Central memory CD8-positive, alpha-beta T cell (primary cell): ENCODE results near the gene PPP1R12B.
"Not testable (repeated sequence)": the region's sequence is repeated elsewhere in the genome, so short reads cannot be mapped to it uniquely, and the experiment has no call there.

Experiments
- ATAC-seq: fragments of 150-1000 bp; cut with Tn5 transposase; replicated peaks from 2 replicates; pipeline ENCODE4 v1.10.0; 2022; ENCODE audit warnings: mild to moderate bottlenecking, moderate FRiP score, moderate number of reproducible peaks; ENCODE audit not compliant: poor library complexity, severe bottlenecking; ENCODE audit errors: extremely low read depth
- DNase-seq, 2 donors: peaks; one replicate each; pipeline ENCODE4 v3.0.0; 2021; ENCODE audit warnings: low spot score in 2 of 2
- H3K27ac Mint-ChIP-seq: one replicate; pipeline ENCODE4 v1.8.0; 2022; ENCODE audit warnings: low read depth, mild to moderate bottlenecking, moderate library complexity, mixed read lengths
- H3K27me3 Mint-ChIP-seq: one replicate; pipeline ENCODE4 v1.8.0; 2022; ENCODE audit warnings: mixed read lengths
- H3K36me3 Mint-ChIP-seq: one replicate; pipeline ENCODE4 v1.8.0; 2022; ENCODE audit warnings: mild to moderate bottlenecking, moderate library complexity, mixed read lengths; ENCODE audit not compliant: insufficient read depth
- H3K4me1 Mint-ChIP-seq: one replicate; pipeline ENCODE4 v1.8.0; 2022; ENCODE audit warnings: mixed read lengths
- H3K4me3 Mint-ChIP-seq: one replicate; pipeline ENCODE4 v1.8.0; 2022; ENCODE audit warnings: mild to moderate bottlenecking, moderate library complexity, mixed read lengths
- H3K9me3 Mint-ChIP-seq: one replicate; pipeline ENCODE4 v1.8.0; 2022; ENCODE audit warnings: mixed read lengths

The PPP1R12B gene

GRCh38 chr1:202521886-202522285 is 173.4 kb downstream of the PPP1R12B start:
- Mint-ChIP-seq H3K36me3 (peaks cover 7% of the 10 kb centered on the region), H3K4me3 (no peak overlapping the region), H3K27me3 (no peaks in the 10 kb centered on the region), H3K27ac (no peak overlapping the region), H3K9me3 (no peaks in the 10 kb centered on the region), H3K4me1 (no peaks in the 10 kb centered on the region)
- no peak for DNase-seq
- no peak for ATAC-seq

- H3K4me1 Mint-ChIP-seq, H3K36me3 Mint-ChIP-seq, DNase-seq, H3K4me3 Mint-ChIP-seq, H3K27ac Mint-ChIP-seq, H3K9me3 Mint-ChIP-seq, ATAC-seq, H3K27me3 Mint-ChIP-seq: not testable (repeated sequence)
These were observed 177.6 kb downstream of the PPP1R12B start for GRCh38 chr1:202526056-202526455.

GRCh38 chr1:202528096-202528722 is 179.7 kb downstream of the PPP1R12B start:
- H3K27me3 Mint-ChIP-seq, H3K27ac Mint-ChIP-seq, DNase-seq, H3K4me1 Mint-ChIP-seq, H3K36me3 Mint-ChIP-seq, ATAC-seq, H3K9me3 Mint-ChIP-seq, H3K4me3 Mint-ChIP-seq: not testable (repeated sequence)

DNA sequence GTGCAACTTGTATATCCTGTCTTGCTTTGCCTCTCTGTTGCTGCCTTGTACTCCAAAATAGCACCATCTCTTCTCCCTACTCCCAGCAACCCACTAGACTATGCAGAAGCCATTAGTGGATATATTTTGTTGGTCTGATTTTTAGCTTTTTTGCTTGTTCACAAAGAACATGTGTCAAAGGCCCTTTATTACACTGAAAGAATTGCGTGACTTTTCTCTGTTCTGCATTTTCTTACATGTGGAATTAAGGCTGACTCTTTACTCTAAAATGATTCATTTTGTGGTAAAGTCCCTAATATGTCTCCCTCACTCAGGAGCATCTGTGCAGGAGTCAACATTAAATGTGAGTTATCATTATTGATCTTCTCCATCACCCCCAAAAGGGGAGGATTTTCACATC is 182.2 kb downstream of the PPP1R12B start:
- not testable (repeated sequence) for H3K27me3 Mint-ChIP-seq, H3K27ac Mint-ChIP-seq, DNase-seq, H3K9me3 Mint-ChIP-seq, ATAC-seq, H3K36me3 Mint-ChIP-seq, H3K4me1 Mint-ChIP-seq, H3K4me3 Mint-ChIP-seq

GRCh38 chr1:202531472-202531811 is 182.9 kb downstream of the PPP1R12B start:
- DNase-seq = no peak
- Mint-ChIP-seq H3K36me3 (peaks cover 5% of the 10 kb centered on the region), H3K27me3 (no peaks in the 10 kb centered on the region), H3K9me3 (no peaks in the 10 kb centered on the region), H3K4me3 (no peak overlapping the region), H3K4me1 (no peaks in the 10 kb centered on the region), H3K27ac (no peak overlapping the region)
- no peak for ATAC-seq

- H3K36me3 Mint-ChIP-seq, H3K27me3 Mint-ChIP-seq, H3K9me3 Mint-ChIP-seq, H3K4me3 Mint-ChIP-seq, DNase-seq, H3K27ac Mint-ChIP-seq, ATAC-seq, H3K4me1 Mint-ChIP-seq: not testable (repeated sequence)
These were observed 183.5 kb downstream of the PPP1R12B start for GRCh38 chr1:202531812-202532616.

DNA sequence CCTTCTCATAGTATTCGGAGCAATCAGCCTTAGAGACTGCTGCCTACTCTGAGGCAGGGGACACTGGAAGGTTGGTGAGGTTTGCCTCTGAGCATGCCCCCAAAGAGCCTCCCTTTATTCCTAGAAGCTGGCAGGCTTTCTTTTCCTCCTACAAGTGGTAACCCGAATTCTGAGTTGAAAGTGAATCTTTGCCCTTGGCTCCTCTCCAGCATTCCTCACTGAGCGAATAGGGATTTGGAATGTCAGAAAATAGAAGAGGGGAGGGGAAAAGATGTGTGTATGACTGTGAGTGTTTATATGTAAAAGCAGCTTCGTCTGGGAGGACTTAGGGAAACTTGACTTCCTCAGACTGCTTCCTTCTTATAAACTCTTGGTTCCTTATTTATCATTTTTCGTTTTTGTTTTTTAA is 190.7 kb downstream of the PPP1R12B start:
- not testable (repeated sequence) for ATAC-seq, H3K27ac Mint-ChIP-seq, H3K36me3 Mint-ChIP-seq

DNA sequence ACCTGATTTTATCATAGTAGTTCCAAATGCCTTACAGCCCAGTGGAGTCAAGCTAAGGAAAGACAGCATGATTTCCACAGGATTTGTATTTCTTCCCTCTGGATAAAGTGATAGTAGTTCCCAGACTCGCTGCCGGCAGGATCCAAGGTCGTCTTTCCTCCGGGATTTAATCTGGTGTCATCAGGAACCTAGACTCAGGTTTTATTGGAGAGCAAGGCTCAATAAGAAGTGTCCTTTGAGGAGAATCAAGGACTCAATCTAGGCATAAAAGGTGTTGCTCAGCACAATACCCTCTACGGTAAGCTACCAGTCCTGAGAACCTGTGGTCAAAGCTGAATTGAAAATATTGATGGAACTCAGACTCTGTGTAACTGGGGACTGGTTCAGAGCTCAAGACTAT is 191.1 kb downstream of the PPP1R12B start:
- H3K27me3 Mint-ChIP-seq, H3K36me3 Mint-ChIP-seq, H3K27ac Mint-ChIP-seq, H3K9me3 Mint-ChIP-seq, H3K4me1 Mint-ChIP-seq, DNase-seq, H3K4me3 Mint-ChIP-seq, ATAC-seq: not testable (repeated sequence)

More for the DNA sequence above, 190.7 kb downstream of the PPP1R12B start:
- not testable (repeated sequence) for H3K9me3 Mint-ChIP-seq, H3K4me3 Mint-ChIP-seq, DNase-seq, H3K27me3 Mint-ChIP-seq, H3K4me1 Mint-ChIP-seq

- H3K9me3 Mint-ChIP-seq = no peaks in the 10 kb centered on the region
- no peak overlapping the region for H3K4me3 Mint-ChIP-seq
- no peak for DNase-seq
- H3K36me3 Mint-ChIP-seq = peaks cover 6% of the 10 kb centered on the region
- H3K27ac Mint-ChIP-seq = no peak overlapping the region
- ATAC-seq = no peak
- H3K4me1 Mint-ChIP-seq = no peaks in the 10 kb centered on the region
- H3K27me3 Mint-ChIP-seq = no peaks in the 10 kb centered on the region
These were observed 191.5 kb downstream of the PPP1R12B start for GRCh38 chr1:202540014-202540413.

DNA sequence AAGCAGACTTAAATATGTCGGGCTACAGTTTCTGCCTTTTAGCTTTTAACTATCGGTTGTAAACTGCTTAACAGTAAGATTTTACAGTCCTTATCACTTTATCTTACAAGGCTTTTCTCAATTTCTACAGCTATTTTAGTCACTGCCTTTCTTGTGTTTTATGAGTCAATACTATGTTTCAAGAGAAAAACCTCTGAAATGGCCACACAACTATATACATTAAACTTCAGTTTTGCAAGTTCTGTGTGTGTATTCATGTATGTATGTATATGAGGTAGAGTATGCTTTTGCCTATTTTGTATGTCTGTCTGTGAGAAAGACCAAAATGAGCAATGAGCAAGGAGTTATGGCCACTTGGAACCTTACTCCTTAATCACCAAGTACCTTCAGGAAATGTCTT is 191.9 kb downstream of the PPP1R12B start:
- Mint-ChIP-seq H3K27me3 (no peaks in the 10 kb centered on the region), H3K27ac (no peak overlapping the region), H3K36me3 (peaks cover 6% of the 10 kb centered on the region), H3K4me3 (no peak overlapping the region), H3K4me1 (peaks cover 3% of the 10 kb centered on the region), H3K9me3 (no peaks in the 10 kb centered on the region)
- ATAC-seq = no peak
- no peak for DNase-seq

DNA sequence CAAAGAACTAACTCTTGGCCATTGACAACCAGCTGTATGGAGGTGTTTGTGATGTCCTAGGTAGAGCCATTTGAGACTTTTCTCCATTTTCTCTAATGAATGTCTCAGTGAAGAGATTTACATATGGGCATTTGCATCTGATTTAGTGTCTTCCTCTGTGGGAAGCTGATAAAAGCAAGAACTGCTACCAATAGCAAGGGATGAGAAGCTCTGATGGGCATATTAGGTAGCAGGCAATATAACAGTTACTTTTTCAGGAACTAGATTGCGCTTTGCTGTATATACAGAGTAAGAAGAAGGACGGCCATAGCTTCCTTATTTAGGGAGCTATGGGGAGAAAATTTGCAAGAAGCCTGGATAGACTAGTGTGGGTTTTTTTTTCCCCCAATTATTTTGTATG is 192.4 kb downstream of the PPP1R12B start:
- not testable (repeated sequence) for H3K4me3 Mint-ChIP-seq, H3K36me3 Mint-ChIP-seq, H3K27ac Mint-ChIP-seq, H3K9me3 Mint-ChIP-seq, H3K4me1 Mint-ChIP-seq, ATAC-seq, H3K27me3 Mint-ChIP-seq, DNase-seq

DNA sequence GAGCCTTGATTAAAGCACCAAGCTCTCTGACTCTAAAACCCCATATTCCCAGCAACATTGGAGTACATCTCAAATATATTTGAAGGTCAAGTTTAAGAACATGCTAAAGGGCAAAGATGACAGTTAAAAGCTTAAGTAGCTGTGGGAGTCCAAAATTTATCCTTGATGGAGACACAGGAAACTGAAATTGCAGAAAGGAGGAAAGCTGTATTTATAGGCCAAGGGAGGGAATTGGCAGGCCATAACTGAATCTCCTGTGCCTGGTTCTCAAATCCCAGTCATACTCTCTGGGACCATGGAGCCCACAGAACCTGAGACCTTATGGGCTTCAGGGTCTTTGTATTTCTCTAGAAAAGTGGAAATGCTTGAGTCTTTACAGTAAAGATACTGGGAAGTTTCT is 193.9 kb downstream of the PPP1R12B start:
- H3K27me3 Mint-ChIP-seq, H3K9me3 Mint-ChIP-seq, ATAC-seq, H3K27ac Mint-ChIP-seq, H3K4me3 Mint-ChIP-seq, H3K36me3 Mint-ChIP-seq, DNase-seq: not testable (repeated sequence)
- H3K4me1 Mint-ChIP-seq = peaks cover 17% of the 10 kb centered on the region

DNA sequence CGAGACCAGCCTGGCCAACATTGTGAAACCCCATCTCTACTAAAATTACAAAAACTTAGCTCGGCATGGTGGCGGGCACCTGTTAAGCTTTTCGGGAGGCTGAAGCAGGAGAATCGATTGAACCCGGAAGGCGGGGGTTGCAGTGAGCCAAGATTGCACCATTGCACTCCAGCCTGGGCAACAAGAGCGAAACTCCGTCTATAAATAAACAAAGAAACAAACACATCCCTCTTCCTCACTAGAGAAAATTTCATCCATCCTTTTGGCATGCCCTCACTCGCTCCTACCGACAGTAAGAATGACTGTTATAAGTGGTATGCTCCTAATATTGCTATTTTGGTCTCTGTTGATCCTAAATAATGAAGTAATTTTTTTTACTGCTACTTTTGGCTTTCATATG is 195.0 kb downstream of the PPP1R12B start:
- H3K9me3 Mint-ChIP-seq, H3K36me3 Mint-ChIP-seq, ATAC-seq, H3K27me3 Mint-ChIP-seq, H3K4me3 Mint-ChIP-seq, H3K27ac Mint-ChIP-seq, DNase-seq: not testable (repeated sequence)
- H3K4me1 Mint-ChIP-seq = peaks cover 17% of the 10 kb centered on the region
